ENCODE results near the gene C11orf87. TPM values are rescaled to one million over a fixed set of nuclear protein-coding genes. Genes with fewer than 3 reads are reported as not detected.

Gene C11orf87
- total and polyA plus RNA-seq, 2 of the 4 experiments (the other 2 are of a cell fraction): under 0.01 to 0.24 TPM

DNA sequence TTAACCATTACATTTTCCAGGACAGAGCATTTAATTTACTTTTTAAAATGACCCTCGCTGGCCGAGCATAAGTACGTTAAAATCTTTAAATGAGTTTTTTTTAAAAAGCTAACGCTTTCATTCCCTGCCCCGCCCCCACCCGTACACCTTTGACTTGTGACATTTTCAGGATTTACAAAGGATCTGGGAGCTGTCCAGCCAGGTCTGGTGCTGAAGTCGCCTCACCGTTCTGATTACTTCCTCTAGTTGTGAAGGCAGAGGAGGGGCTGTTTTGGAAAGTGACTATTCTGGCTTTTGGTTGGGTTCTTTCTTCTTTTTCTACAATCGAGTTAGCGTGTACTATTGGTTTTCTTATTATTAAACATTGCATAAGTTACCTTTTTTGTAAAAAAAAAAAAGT, 2.9 kb downstream of the C11orf87 start:
- BruUV-seq (replicated peaks): no TSS peak
- WGBS, 2 experiments (ENCODE audit: extremely low coverage in 2 of 2, insufficient read length in 1 of 2): 0% methylated on average over 1 of the region's 10 CpGs; no CpG with 5 or more reads in 1 of the 2 experiments

More for the DNA sequence above, 2.9 kb downstream of the C11orf87 start:
- Histone ChIP-seq H2BK15ac (ENCODE audit: low read depth, low read length) (no peak overlapping the region), H2BK20ac (ENCODE audit: low read depth, low read length) (no peak overlapping the region), H3K4me3 (ENCODE audit: insufficient read depth, low read depth, low read length) (no peak overlapping the region), H4K91ac (ENCODE audit: insufficient read depth, low read depth, low read length) (no peak overlapping the region), H2BK120ac (ENCODE audit: low read depth, low read length) (no peak overlapping the region), H2AK9ac (replicated peaks; ENCODE audit: low read depth, low read length, poor library complexity) (no peak overlapping the region), H3K23ac (ENCODE audit: low read depth, low read length) (no peak overlapping the region), H3K36me3 (ENCODE audit: control insufficient read depth, insufficient read depth, low read length) (no peaks in the 10 kb centered on the region), H3K4ac (ENCODE audit: low read depth, low read length) (no peak overlapping the region), H2AFZ (replicated peaks; ENCODE audit: low read length, poor library complexity) (no peak overlapping the region), H3K18ac (ENCODE audit: low read depth, low read length) (no peak overlapping the region), H3K9ac (ENCODE audit: low read depth, low read length) (no peak overlapping the region), H4K20me1 (ENCODE audit: insufficient read depth, low read length) (no peaks in the 10 kb centered on the region), H2AK5ac (ENCODE audit: low read depth, low read length) (no peak overlapping the region), H3K14ac (replicated peaks; ENCODE audit: low read depth, low read length) (no peak overlapping the region), H2BK5ac (ENCODE audit: low read depth, low read length, poor library complexity, severe bottlenecking) (no peak overlapping the region), H3K9me1 (ENCODE audit: insufficient read depth, low read length) (no peaks in the 10 kb centered on the region), H4K5ac (ENCODE audit: low read depth, low read length) (no peak overlapping the region), H3K27me3 (ENCODE audit: control insufficient read depth, insufficient read depth, low read length) (peaks cover 11% of the 10 kb centered on the region; the same call in 1 of the 2 replicates), H3K9me3 (ENCODE audit: control insufficient read depth, insufficient read depth, low read length) (no peaks in the 10 kb centered on the region), H3K56ac (ENCODE audit: extremely low read depth, insufficient read depth, low read length) (no peak overlapping the region), H3K4me1 (ENCODE audit: control insufficient read depth, insufficient read depth, low read length) (peaks cover 4% of the 10 kb centered on the region), H3K27ac (ENCODE audit: insufficient read depth, low read length) (no peak overlapping the region), H3K4me2 (ENCODE audit: low read depth, low read length) (no peak overlapping the region), H4K8ac (ENCODE audit: low read depth in 2 of 2, low read length in 2 of 2) (no peak overlapping the region), H3K79me1 (ENCODE audit: low read depth in 1 of 2, low read length in 2 of 2) (no peaks in the 10 kb centered on the region)
- ChIA-PET CTCF (no interaction called here), POLR2A (ENCODE audit: unreplicated experiment) (no interaction called here)
- TF ChIP-seq MAZ (IDR thresholded peaks at IDR 0.05; ENCODE audit: borderline replicate concordance, low read depth, low read length) (no peak), POLR2A (IDR thresholded peaks at IDR 0.05; ENCODE audit: low read depth, low read length) (no peak), RFX5 (IDR thresholded peaks at IDR 0.05; ENCODE audit: low read depth, low read length) (no peak), CHD1 (IDR thresholded peaks at IDR 0.05; ENCODE audit: low read depth, low read length) (no peak), MAFK (IDR thresholded peaks at IDR 0.05; ENCODE audit: low read depth, low read length) (no peak), BHLHE40 (IDR thresholded peaks at IDR 0.05; ENCODE audit: low read depth, low read length) (no peak), FOS (IDR thresholded peaks at IDR 0.05; ENCODE audit: low read depth, low read length) (no peak), CTCF (conservative IDR thresholded peaks at IDR 0.05; ENCODE audit: low read depth, low read length) (no peak), MXI1 (IDR thresholded peaks at IDR 0.05; ENCODE audit: borderline replicate concordance, low read depth, low read length) (no peak), USF2 (IDR thresholded peaks at IDR 0.05; ENCODE audit: low read depth, low read length) (no peak), RAD21 (IDR thresholded peaks at IDR 0.05; ENCODE audit: low read length) (no peak), NFE2L2 (IDR thresholded peaks at IDR 0.05; ENCODE audit: low read depth, low read length) (no peak), SMC3 (IDR thresholded peaks at IDR 0.05; ENCODE audit: low read depth, low read length) (no peak), RCOR1 (IDR thresholded peaks at IDR 0.05; ENCODE audit: insufficient replicate concordance, low read length) (no peak), CEBPB (IDR thresholded peaks at IDR 0.05; ENCODE audit: low read depth, low read length) (no peak)
- TF ChIP-seq, protein P1, sequence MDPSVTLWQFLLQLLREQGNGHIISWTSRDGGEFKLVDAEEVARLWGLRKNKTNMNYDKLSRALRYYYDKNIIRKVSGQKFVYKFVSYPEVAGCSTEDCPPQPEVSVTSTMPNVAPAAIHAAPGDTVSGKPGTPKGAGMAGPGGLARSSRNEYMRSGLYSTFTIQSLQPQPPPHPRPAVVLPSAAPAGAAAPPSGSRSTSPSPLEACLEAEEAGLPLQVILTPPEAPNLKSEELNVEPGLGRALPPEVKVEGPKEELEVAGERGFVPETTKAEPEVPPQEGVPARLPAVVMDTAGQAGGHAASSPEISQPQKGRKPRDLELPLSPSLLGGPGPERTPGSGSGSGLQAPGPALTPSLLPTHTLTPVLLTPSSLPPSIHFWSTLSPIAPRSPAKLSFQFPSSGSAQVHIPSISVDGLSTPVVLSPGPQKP (IDR thresholded peaks at IDR 0.05; ENCODE audit: borderline replicate concordance, low read depth, low read length): no peak
- DNase-seq (no peak), ATAC-seq (ENCODE audit: low read depth) (no peak)
- intact Hi-C loops (cut with micrococcal nuclease): loop anchor here (5.0 to 10.0 kb wide), 2 partner anchors 550 to 728 kb away; no protein-coding TSS in a partner anchor
- dilution Hi-C loops (cut with HindIII; ENCODE audit: low sequenced_read_pairs, unreplicated experiment): no loop called here
- in situ Hi-C loops (cut with MboI; ENCODE audit: low sequenced_read_pairs): no loop called here

All from IMR-90 (cell line).